Activated CD4-positive, alpha-beta memory T cell treated with anti-CD3 and anti-CD28 coated beads for 36 hours (primary cell): ENCODE measurements around the gene ABCC12. TPM values are rescaled to one million over a fixed set of nuclear protein-coding genes. Genes with fewer than 3 reads are reported as not detected.

Experiments used
- CTCF ChIA-PET: fragments of 350-600 bp; sonication (Branson Sonifier 250); formaldehyde crosslinking; loops from one replicate; lab custom pipeline; 2021; ENCODE audit warnings: antibody characterized with exemption, inconsistent platforms; lab: Charles Lee
- POLR2A ChIA-PET: fragments of 350-600 bp; sonication (Branson Sonifier 250); formaldehyde crosslinking; loops from one replicate; lab custom pipeline; 2021; ENCODE audit warnings: antibody characterized with exemption; lab: Charles Lee
- DNase-seq: peaks from one replicate; pipeline ENCODE4 v3.0.0-alpha.2; 2020
- H3K27ac Mint-ChIP-seq: one replicate; pipeline ENCODE4 v1.8.0; 2021; ENCODE audit warnings: mixed read lengths
- H3K27me3 Mint-ChIP-seq: one replicate; pipeline ENCODE4 v1.8.0; 2021; ENCODE audit warnings: mixed read lengths
- H3K36me3 Mint-ChIP-seq: one replicate; pipeline ENCODE4 v1.8.0; 2021; ENCODE audit warnings: mixed read lengths
- H3K4me1 Mint-ChIP-seq: one replicate; pipeline ENCODE4 v1.8.0; 2021; ENCODE audit warnings: low read depth, mixed read lengths
- H3K4me3 Mint-ChIP-seq: one replicate; pipeline ENCODE4 v1.8.0; 2021; ENCODE audit warnings: mild to moderate bottlenecking, mixed read lengths
- H3K9me3 Mint-ChIP-seq: one replicate; pipeline ENCODE4 v1.8.0; 2021; ENCODE audit warnings: mixed read lengths
- intact Hi-C: fragments of 100-400 bp; cut with micrococcal nuclease; formaldehyde crosslinking; loops from one replicate; pipeline ENCODE4 v1.15.1; 2023
- total RNA-seq, 2 experiments: library from RNA; stranded (reverse); gene quantifications; one replicate each; pipeline ENCODE4 v1.2.3, GENCODE V29; 2021

The ABCC12 gene
- total RNA-seq, 2 experiments from 2014 or later: not detected

GRCh38 chr16:48143812-48144368 lies 11.9 kb downstream of the ABCC12 start:
- ChIA-PET CTCF (no interaction called here), POLR2A (no interaction called here)
- H3K4me1 Mint-ChIP-seq: no peaks in the 10 kb centered on the region
- H3K36me3 Mint-ChIP-seq: no peaks in the 10 kb centered on the region
- no peak overlapping the region for H3K27ac Mint-ChIP-seq
- DNase-seq: no peak
- intact Hi-C loops: no loop called here
- H3K9me3 Mint-ChIP-seq: no peaks in the 10 kb centered on the region
- H3K27me3 Mint-ChIP-seq: peaks cover 9% of the 10 kb centered on the region
- no peak overlapping the region for H3K4me3 Mint-ChIP-seq

- DNase-seq: no peak
- Mint-ChIP-seq H3K36me3 (no peaks in the 10 kb centered on the region), H3K27ac (no peak overlapping the region), H3K4me3 (no peak overlapping the region), H3K27me3 (peaks cover 7% of the 10 kb centered on the region), H3K4me1 (no peaks in the 10 kb centered on the region), H3K9me3 (no peaks in the 10 kb centered on the region)
- POLR2A ChIA-PET: no interaction called here
- intact Hi-C loops: no loop called here
- CTCF ChIA-PET: interaction anchor here (0.7 kb wide), 1 partner anchor 83 kb away, joined by 3 read pairs; no protein-coding TSS in a partner anchor
Observed at GRCh38 chr16:48140821-48141220, 15.0 kb downstream of the ABCC12 start.

DNA sequence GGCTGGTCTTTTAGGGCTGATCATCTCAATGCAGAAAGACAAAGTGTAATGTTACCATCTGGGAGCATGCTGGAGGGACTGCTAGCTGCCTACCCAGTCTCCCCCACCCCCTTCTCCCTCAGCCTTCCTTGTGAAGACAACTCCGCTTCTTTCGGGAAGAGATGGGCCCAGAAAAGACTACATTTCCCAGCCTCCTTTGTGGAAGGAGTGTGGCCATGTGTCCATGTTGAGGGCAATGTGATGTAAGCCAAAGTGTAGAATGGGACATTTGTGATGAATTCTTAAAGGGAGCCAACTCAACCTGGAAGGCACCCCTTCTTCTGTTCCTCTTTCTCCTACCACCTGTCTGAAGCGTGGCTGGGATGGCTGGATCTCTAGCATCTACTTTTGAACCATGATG lies 16.3 kb downstream of the ABCC12 start:
- intact Hi-C loops: no loop called here
- ChIA-PET POLR2A (no interaction called here), CTCF (no interaction called here)
- peaks cover 4% of the 10 kb centered on the region for H3K27me3 Mint-ChIP-seq
- H3K4me1 Mint-ChIP-seq: no peaks in the 10 kb centered on the region
- H3K36me3 Mint-ChIP-seq: no peaks in the 10 kb centered on the region
- H3K9me3 Mint-ChIP-seq: no peaks in the 10 kb centered on the region
- no peak overlapping the region for H3K27ac Mint-ChIP-seq
- no peak overlapping the region for H3K4me3 Mint-ChIP-seq
- DNase-seq: no peak

DNA sequence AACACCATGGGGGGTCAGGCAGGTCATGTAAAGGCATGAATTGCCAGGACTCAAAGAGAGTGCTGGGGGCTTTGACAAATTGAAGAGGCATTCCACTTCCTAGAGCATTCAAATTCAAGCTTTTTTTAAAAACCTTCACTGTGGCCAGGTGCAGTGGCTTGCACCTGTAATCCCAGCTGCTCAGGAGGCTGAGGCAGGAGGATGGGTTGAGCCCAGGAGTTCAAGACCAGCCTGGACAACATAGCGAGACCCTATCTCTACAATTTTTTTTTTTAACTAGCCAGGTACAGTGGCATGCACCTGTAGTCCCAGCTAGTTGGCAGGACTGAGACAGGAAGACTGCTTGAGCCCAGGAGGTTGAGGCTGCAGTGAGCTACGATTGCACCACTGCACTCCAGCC lies 17.2 kb downstream of the ABCC12 start:
- DNase-seq: no peak
- CTCF ChIA-PET: no interaction called here
- Mint-ChIP-seq H3K9me3 (no peaks in the 10 kb centered on the region), H3K27me3 (peaks cover 3% of the 10 kb centered on the region), H3K36me3 (no peaks in the 10 kb centered on the region), H3K4me1 (no peaks in the 10 kb centered on the region), H3K27ac (no peak overlapping the region), H3K4me3 (no peak overlapping the region)
- POLR2A ChIA-PET: no interaction called here
- intact Hi-C loops: no loop called here

DNA sequence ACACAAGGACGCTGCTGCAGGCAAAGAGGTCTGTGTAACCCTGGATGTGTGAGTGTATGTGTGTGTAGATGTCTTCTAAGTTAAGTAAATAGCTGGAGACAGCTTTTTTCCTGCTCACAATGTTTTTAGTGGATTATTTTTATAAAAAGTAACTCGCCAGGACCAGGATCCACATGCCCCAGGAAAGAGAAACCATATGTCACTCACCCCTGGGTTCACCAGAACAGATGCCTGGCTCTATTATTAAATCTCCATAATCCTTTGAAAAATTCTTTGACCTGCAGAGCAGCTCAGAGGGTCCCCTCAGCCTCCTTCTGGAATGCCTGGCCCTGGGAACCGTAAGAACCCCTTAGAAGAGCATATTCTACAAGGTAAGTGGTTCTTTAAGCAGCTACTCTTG lies 18.0 kb downstream of the ABCC12 start:
- H3K4me3 Mint-ChIP-seq: no peak overlapping the region
- no peaks in the 10 kb centered on the region for H3K9me3 Mint-ChIP-seq
- H3K36me3 Mint-ChIP-seq: no peaks in the 10 kb centered on the region
- intact Hi-C loops: no loop called here
- DNase-seq: no peak
- no peak overlapping the region for H3K27ac Mint-ChIP-seq
- ChIA-PET POLR2A (no interaction called here), CTCF (no interaction called here)
- H3K27me3 Mint-ChIP-seq: peaks cover 4% of the 10 kb centered on the region
- H3K4me1 Mint-ChIP-seq: no peaks in the 10 kb centered on the region

GRCh38 chr16:48136547-48137360 lies 19.0 kb downstream of the ABCC12 start:
- DNase-seq: no peak
- Mint-ChIP-seq H3K27ac (no peak overlapping the region), H3K36me3 (no peaks in the 10 kb centered on the region), H3K9me3 (no peaks in the 10 kb centered on the region), H3K4me1 (no peaks in the 10 kb centered on the region), H3K4me3 (no peak overlapping the region), H3K27me3 (peaks cover 4% of the 10 kb centered on the region)
- intact Hi-C loops: no loop called here
- ChIA-PET POLR2A (no interaction called here), CTCF (no interaction called here)

DNA sequence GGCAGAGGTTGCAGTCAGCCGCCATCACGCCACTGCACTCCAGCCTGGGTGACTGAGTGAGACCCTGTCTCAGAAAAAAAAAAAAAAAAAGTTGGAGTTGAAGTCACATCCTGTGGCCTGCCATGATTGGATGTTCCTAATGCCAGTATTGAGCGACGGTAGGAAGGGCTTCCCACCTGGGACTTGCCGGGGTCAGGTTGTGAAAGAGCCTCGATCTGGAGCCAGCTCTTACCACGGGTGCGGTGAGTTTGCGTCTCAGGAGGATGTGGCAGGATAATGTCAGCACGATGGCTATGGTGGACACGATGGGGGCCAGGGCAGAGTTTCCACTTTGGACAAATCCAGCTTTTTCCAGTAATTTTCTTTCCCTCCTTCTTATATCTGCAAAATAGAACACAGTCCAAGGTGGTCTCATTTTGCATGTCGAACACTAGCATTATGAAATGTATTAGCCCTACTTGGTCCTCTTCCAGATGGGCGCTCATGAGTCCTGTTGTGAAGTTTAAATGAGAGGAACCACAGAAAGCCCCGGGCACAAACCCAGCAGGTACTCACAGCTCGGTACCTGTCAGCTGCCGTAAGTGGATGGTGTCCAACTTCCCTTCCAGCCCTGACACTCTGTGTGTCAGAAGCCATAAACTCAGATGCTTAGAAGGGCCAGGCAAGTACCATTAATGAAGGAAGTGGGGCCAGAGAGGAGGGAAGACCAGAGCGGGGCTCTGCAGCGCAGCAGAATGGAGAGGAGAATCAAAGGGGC lies 22.2 kb downstream of the ABCC12 start:
- Mint-ChIP-seq H3K4me1 (no peaks in the 10 kb centered on the region), H3K27me3 (peaks cover 10% of the 10 kb centered on the region), H3K27ac (no peak overlapping the region), H3K9me3 (no peaks in the 10 kb centered on the region), H3K4me3 (no peak overlapping the region), H3K36me3 (no peaks in the 10 kb centered on the region)
- POLR2A ChIA-PET: no interaction called here
- intact Hi-C loops: no loop called here
- CTCF ChIA-PET: no interaction called here
- no peak for DNase-seq

GRCh38 chr16:48132696-48133095 lies 23.1 kb downstream of the ABCC12 start:
- intact Hi-C loops: no loop called here
- ChIA-PET CTCF (no interaction called here), POLR2A (no interaction called here)
- no peaks in the 10 kb centered on the region for H3K36me3 Mint-ChIP-seq
- DNase-seq: no peak
- H3K4me3 Mint-ChIP-seq: no peak overlapping the region
- no peaks in the 10 kb centered on the region for H3K9me3 Mint-ChIP-seq
- H3K4me1 Mint-ChIP-seq: no peaks in the 10 kb centered on the region
- no peak overlapping the region for H3K27ac Mint-ChIP-seq
- H3K27me3 Mint-ChIP-seq: peaks cover 11% of the 10 kb centered on the region

DNA sequence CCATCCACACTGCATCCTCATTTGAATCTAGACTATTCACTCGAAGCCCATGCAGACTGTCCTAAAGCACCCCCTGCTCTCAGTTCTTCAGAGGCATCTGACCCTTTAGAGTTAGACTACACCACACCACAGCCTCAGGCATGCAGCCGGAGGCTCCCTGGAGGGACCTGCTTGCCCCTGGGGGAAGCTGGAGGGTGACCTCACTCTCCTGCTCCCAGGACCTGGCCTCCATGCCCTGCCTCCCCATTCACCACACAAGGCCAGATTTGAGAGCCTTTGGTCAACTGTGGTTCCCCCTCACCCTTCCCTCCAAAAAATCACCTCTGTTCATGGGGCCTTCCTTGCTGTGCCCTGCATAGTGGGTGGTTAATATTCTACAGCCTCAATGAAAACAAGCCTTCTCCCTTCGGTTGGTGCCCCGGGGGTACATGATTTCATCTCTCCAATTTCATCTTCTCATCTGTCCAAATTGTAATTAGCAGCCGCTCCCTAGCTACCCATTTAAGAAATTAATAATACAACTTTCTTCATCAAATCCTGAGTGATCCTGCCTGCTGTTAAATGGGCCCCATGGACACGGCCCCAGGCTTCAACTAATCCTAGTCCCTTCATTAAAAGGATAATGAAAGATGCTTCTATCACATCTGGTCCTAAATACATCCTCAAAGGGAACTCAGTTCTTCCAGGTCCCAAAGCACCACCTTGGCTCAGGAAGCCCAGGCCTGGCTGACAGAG lies 24.4 kb downstream of the ABCC12 start:
- H3K4me1 Mint-ChIP-seq: peaks cover 7% of the 10 kb centered on the region
- H3K27me3 Mint-ChIP-seq: peaks cover 15% of the 10 kb centered on the region
- no peaks in the 10 kb centered on the region for H3K9me3 Mint-ChIP-seq
- no peak for DNase-seq
- no peaks in the 10 kb centered on the region for H3K36me3 Mint-ChIP-seq
- ChIA-PET POLR2A (no interaction called here), CTCF (no interaction called here)
- H3K27ac Mint-ChIP-seq: no peak overlapping the region
- H3K4me3 Mint-ChIP-seq: no peak overlapping the region
- intact Hi-C loops: no loop called here

GRCh38 chr16:48129926-48130325 lies 25.9 kb downstream of the ABCC12 start:
- Mint-ChIP-seq H3K9me3 (no peaks in the 10 kb centered on the region), H3K36me3 (no peaks in the 10 kb centered on the region), H3K4me1 (peaks cover 7% of the 10 kb centered on the region), H3K27me3 (peaks cover 17% of the 10 kb centered on the region), H3K4me3 (no peak overlapping the region), H3K27ac (no peak overlapping the region)
- ChIA-PET POLR2A (no interaction called here), CTCF (no interaction called here)
- intact Hi-C loops: loop anchor here (10.0 kb wide), 1 partner anchor 555 kb away; no protein-coding TSS in a partner anchor
- no peak for DNase-seq

DNA sequence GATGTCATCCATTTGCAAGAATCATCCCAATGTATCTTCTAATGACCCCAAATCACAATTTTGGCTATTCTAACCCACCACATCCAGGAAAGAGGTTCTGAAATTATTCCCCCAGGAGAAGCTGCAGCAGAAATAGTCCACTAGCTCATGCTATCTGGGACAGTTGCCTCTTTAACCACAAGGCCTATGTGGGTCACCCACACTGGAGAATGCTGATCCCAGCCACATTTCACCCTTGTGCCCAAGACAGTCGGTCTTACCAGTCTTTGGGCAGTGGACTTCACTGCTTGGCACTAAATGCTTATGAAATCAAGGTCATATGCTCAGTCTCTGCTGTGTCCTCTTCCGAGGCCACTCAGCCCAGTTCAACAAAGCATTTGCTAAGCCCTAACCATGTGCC lies 27.0 kb downstream of the ABCC12 start:
- H3K36me3 Mint-ChIP-seq: no peaks in the 10 kb centered on the region
- peaks cover 11% of the 10 kb centered on the region for H3K4me1 Mint-ChIP-seq
- intact Hi-C loops: loop anchor here (10.0 kb wide), 1 partner anchor 554 kb away; no protein-coding TSS in a partner anchor
- DNase-seq: no peak
- POLR2A ChIA-PET: no interaction called here
- no peak overlapping the region for H3K4me3 Mint-ChIP-seq
- H3K27me3 Mint-ChIP-seq: peaks cover 21% of the 10 kb centered on the region
- H3K9me3 Mint-ChIP-seq: no peaks in the 10 kb centered on the region
- no peak overlapping the region for H3K27ac Mint-ChIP-seq
- CTCF ChIA-PET: no interaction called here
